HL-60 (cell line): Measurements from ENCODE around the gene ASCC3.

Experiments used
- GABPA ChIP-seq: IDR thresholded peaks from 2 replicates; pipeline ENCODE4 v1.6.1; 2012; ENCODE audit warnings: low read depth
- TF ChIP-seq, protein P1 (sequence below): IDR thresholded peaks from one replicate; pipeline ENCODE4 v1.5.1; 2011; ENCODE audit warnings: low read length, control low read depth, inconsistent platforms; ENCODE audit not compliant: insufficient read depth

DNA sequence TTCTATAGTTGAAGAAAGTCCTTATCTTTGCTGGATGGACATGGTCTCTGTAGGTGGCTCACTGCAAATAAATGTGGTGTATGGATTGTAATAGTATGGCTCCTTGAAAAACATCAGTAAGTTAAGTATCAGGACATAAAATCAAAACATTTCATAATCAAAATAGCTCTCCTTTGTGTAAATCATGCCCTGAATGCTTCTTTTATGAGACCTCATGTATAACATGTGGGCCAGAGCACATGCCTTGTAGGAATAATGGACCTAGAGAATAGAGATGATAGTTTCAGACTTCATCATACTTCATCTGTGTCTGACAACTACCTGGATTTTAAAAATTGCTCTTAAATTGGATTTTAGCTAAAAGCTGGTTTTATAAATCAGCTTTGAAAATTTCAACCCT lies 159.9 kb downstream of the ASCC3 start:
- TF ChIP-seq, protein P1, sequence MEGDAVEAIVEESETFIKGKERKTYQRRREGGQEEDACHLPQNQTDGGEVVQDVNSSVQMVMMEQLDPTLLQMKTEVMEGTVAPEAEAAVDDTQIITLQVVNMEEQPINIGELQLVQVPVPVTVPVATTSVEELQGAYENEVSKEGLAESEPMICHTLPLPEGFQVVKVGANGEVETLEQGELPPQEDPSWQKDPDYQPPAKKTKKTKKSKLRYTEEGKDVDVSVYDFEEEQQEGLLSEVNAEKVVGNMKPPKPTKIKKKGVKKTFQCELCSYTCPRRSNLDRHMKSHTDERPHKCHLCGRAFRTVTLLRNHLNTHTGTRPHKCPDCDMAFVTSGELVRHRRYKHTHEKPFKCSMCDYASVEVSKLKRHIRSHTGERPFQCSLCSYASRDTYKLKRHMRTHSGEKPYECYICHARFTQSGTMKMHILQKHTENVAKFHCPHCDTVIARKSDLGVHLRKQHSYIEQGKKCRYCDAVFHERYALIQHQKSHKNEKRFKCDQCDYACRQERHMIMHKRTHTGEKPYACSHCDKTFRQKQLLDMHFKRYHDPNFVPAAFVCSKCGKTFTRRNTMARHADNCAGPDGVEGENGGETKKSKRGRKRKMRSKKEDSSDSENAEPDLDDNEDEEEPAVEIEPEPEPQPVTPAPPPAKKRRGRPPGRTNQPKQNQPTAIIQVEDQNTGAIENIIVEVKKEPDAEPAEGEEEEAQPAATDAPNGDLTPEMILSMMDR: no peak
- no peak for TF ChIP-seq GABPA
